ENCODE results near the gene RHCG.

- TF ChIP-seq SUZ12 (IDR thresholded peaks at IDR 0.05) (no peak), NFRKB (IDR thresholded peaks at IDR 0.05) (no peak), ELF4 (IDR thresholded peaks at IDR 0.05) (no peak), SP1 (IDR thresholded peaks at IDR 0.05) (no peak), ZNF384 (IDR thresholded peaks at IDR 0.05) (no peak)
These were observed 34.6 kb upstream of the RHCG start for GRCh38 chr15:89530976-89531375.
